Right lung (tissue), 5 donors: ENCODE measurements around the gene CLCNKB. TPM values are rescaled to one million over a fixed set of nuclear protein-coding genes. Genes with fewer than 3 reads are reported as not detected.

Source experiments
- DNase-seq, 2 donors: peaks; one replicate each; pipeline ENCODE4 v3.0.0-alpha.2; 2013
- polyA plus RNA-seq, 5 donors: library from polyadenylated mRNA; unstranded; fragments of 120-200 nt; gene quantifications; one replicate each; pipeline versions ENCODE4 v1.2.1 to v1.2.3, GENCODE V29; 2013; ENCODE audit warnings: inconsistent platforms in 1 of 5, low replicate concordance in 1 of 5; ENCODE audit not compliant: insufficient read length in 5 of 5, insufficient read depth in 1 of 5

Gene CLCNKB
- polyA plus RNA-seq, 5 donors: 4.7 to 6.3 (median 5.7) TPM

DNA sequence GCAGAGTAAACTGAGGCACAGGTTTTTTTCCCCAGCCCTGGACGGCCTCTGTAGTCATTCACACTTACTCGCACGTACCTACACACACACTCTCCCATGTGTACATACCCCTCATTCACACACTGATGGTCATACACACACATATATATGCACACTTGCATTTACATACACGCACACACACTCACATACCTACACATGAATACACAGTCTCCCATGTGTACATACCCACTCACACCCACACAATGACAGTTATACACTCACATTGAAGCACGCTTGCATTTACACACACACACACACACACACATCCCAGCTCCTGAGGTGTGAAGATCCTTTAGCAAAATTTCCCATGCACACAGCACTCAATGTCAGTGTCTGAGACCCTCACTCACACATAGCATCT is 30.6 kb downstream of the CLCNKB start:
- no peak for DNase-seq

DNA sequence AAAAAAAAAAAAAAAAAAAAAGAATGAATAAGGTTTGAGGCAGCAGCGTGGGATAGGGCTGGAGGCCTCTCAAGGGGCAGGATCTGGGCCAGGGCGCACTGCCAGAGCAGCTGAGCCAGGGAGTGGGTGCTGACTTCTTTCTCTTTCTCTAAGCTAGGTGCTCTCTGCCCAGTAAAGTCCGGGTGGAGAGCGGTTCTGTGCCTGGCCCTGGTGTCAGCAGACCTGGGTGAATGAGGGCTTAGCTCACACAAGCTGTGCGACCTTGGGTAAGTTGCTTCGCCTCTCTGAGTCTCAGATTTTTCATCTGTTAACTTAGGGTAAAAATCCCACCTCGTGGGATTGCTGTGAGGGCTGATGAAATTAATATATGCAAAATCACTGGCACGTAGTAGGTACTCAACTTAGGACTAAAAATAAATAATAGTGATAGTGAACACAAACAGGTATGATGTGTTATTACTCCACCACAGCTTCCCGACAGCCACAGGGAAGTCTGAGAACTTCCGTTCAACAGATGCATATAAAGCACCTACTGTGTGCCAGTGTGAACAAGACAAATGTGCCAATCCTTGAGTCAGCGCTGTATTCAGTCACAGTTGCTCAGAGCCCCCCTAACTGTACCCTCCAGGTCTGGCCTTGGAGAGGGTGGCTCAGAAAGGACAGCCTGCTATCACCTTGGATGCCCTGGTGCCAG is 31.9 kb downstream of the CLCNKB start:
- DNase-seq: peak; percentile 38 to 45

DNA sequence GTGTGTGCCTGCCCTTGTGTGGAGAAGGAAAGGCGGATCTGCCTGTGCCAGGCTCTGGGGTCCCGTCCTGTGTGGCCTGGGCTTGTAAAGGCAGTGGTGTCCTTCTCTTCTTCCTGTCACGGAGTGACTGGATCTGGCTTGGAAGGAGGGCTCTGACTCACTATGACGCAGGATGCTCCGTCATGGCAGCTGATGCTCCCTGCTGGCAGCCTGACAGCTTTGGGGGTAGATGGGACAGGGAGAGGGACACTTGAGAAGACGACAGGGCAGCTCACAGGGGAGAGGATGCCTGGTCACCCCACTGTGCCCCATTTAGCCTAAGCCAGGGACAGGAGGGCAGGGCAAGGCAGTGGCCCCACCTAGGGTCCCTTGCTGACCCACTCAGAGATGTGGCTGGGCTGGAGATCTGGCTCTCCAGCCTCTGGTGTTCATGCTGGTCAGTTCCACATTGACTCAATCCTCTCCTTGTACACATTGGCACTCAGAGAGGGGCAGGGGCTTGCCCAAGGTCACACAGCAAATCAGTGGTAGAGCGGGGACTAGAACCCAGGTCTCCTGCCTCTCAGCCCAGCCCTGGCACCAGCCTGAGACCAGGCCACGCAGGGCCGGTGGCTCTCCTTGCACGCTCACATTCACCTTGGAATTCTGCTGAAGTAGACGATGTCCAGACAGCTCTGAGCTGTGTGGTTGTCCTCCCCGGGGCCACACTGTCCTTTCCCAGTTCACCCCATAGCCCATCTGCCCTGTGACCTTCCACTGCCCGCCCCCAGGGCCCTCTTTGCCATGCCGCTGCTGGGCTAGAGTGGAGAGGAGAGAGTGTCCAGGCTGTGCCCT is 32.7 kb downstream of the CLCNKB start:
- DNase-seq: no peak

DNA sequence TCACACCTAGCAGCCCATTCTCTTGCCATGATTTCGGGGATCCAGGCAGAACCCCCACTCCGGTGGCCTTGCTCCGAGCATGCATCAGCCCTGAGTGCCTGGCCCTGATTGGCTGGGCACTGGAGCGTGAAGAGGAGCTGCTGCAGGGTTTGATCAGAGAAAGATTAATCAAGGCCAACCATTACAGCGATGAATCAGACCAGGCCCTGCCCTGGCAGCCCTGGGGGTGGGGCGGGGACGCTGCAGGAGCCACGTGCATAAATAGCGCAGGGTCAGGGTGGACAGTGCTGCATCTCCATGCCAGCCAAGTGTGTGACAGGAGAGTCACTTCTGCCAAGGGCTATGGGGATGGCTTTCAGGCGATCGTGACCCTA is 33.3 kb downstream of the CLCNKB start:
- DNase-seq: no peak

DNA sequence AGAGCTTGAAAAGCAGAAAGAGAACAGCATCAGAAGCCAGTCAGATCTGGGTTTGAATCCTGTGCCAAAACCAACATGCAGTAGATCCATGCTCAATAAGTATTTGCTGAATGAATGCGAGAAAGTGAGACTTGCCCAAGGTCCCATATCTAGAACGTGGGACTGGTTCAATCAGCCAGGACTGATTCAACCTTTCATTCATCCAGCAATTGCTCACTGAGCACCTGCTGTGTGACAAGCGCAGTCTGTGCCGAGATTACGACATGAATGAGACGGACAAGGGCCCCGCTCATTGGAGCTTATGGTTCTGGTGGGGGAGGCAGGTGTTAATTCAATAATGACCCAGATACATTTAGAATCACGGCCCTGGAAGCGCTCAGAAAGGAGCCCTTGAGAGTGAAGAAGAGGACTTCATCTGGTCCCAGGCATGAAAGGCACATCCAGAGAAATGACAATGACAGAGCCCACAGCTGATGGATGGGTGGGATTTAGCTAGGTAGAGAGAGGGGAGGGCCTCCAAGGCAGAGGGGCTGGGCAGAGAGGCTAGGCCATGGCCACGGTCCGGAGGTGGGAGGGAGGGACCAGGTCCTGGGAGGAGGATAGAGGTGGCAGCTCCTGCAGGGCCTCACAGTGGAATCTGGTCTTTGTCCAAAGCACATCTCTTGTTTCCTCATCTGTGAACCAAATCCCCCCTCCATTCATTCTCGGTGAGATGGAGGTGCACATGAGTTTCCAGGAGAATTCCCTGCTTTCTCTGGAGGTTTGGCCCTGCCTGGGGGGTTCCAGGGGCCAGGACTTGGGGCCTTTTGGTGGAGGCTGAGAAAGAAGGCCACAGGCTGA is 34.0 kb downstream of the CLCNKB start:
- DNase-seq: no peak

DNA sequence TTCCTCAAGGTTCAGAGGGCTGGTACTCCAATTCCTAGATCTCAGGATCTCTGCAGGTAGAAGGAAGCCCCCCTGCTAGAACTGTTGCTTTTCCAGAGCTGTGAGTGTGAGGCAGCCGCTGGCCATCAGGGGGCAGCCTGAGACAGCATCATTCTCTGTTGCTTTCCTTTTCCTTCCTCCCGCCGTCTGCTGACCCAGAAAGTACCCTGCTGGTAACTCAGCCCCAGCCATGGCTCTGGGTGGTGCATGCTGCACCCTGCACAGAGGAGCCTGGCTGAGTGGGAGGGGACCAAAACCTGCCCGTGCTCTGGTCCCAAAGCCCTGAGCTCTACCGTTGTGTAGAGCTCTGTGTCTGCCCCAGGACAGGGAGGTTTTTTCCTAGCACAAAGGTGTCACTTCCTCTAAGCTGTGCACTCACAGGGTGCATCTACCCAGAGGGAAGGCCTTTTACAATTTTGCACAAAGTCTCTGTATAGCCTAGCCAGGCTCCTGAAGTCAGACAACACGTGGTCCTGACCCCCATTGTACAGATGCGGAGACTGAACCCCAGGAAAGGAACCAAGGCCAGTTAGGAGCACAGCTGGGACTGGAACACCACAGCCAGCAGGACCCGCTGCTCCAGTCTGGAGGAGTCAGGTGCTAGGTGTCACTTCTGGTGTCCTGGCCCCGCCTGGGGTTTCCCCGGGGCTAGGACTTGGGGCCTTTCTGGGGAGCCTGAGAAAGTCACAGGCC is 35.5 kb downstream of the CLCNKB start:
- peak; percentile 68 to 80 for DNase-seq

DNA sequence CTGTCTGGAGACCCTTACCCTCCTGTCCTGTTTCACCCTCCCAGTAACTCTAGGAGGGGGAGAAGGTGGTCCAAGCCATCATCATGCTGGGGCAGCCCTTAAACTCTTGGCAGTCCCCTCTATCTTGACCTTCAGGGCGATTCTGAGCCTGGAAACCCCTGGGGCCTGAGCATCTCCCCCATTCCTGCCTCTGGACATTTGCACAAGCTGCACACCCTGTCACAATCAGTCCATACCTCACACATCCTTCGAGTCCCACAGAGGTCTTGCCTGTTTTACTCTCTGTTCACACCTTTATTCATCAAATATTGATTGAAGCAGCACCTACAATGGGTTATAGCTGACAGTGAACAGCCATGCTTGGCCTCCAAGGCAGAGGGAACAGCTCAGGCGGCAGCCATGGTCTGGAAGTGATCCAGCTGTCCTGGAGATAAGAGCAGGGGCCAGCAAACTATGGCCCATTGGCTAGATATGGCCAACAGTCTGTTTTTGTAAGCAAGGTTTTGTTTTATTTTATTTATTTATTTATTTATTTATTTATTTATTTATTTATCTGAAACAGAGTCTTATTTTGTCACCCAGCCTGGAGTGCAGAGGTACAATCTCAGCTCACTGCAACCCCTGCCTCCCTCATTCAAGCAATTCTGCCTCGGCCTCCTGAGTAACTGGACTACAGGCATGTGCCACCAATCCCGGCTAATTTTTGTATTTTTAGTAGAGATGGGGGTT is 37.0 kb downstream of the CLCNKB start:
- no peak for DNase-seq

DNA sequence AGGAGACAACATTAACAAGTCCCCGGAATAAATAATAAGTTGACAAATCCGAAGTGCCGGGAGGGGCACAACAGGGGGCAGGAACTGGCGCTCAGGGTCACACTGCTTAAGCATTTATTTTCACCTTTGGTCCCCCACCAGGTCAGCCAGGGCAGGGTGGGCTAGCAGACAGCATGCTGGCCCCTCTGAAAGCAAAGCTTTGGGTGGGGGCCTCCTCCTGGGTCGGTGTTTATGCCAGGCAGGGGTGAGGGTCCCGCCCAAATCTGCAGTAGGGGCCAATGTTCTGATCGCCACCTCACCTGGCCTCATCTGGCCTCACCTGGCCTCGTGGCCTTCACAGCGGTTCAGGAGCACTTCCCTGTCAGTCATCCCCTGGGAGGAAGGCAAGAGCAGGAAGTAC is 38.1 kb downstream of the CLCNKB start:
- DNase-seq: no peak

DNA sequence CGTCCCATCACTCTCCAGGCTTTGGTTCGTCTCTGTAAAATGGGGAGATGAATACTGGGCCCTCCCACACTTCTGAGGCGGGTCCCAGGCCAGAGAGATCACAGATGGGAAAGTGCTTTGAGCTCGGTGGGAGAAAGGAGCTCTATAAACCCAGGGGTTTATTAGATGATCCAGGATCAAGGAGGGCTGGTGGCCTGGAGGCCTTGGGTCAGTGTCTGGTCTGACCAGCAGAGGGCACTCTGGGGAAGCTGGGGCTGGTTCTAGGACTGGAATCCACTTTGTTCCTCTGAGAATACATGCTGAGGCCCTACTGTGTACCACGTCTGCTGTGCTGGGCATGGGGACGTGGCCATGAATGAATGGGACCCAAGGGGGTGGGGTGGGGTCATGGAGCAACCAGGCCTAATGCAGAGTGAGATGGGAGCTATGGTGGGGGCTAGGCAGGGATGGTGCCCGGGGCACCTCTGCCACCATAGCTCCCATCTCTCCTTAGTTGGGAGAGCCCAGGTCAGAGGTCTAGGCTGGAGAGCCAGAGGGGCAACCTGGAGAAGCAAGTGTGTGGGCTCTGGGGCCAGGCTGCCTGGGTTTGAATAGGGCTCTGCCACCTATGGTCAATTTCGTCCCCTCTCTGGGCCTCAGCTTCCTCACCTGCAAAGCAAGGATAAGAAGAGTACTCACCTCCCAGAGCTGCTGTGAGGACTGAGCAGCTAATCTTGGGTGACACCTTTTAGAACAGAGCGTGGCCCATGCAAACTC is 38.9 kb downstream of the CLCNKB start:
- DNase-seq: no peak

DNA sequence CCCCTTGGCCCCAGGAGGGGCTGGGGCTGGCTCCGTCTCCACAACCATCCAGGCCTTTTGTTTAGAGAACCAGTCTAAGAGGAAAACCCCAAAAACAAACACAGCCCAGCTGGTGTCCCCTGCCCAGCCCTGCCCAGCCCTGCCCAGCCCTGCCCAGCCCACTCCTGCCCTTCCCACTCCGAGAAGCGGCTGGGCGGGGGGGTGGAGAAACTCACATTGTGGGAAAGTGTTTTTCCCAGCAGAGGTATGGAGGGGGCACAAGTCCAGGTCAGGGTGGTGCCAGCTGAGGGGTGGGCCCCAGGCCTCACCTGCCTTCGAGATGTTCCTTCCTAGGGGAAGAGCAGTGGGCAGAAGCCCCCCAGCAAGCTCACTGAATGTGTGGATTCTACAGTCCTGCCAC is 39.9 kb downstream of the CLCNKB start:
- no peak for DNase-seq

DNA sequence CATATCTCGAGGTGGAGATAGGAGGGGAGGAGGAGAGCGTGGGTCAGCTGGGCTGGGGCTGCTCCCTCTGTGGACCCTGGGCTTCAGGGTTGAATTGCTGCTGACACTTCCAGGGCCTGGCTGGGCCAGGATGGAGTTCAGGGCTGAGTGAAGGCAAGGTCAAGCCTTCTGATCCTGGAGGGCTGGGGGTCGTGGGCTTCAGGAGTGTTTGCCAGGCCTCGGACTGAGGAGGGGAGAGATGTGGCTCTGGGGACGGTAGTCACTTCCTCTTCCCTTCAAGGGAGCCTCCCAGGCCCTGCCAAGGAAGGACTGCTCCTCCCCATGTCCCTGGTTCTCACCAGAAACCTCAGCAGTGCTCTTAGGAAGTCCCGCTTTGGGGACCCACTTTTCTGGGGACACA is 41.9 kb downstream of the CLCNKB start:
- no peak for DNase-seq

DNA sequence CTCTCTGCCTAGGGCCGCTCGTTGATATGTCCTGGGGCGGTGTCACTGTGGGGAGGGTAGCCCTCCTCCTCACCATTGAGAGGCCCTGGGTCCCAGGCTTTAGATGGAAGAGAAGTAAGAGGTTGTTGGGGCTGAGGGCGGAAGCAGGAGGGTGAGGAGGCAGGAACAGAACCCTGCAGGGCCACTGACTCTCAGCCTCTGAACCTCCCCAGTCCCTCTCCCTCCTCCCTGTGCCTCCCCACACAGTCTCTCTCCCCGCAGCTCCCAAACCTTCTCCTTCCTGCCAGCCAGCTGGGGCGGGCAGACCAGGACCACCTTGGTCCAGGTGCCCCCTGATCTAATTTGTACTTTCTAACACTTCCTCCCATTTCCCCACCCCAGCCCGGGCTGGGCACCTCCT is 44.2 kb downstream of the CLCNKB start:
- no peak for DNase-seq

DNA sequence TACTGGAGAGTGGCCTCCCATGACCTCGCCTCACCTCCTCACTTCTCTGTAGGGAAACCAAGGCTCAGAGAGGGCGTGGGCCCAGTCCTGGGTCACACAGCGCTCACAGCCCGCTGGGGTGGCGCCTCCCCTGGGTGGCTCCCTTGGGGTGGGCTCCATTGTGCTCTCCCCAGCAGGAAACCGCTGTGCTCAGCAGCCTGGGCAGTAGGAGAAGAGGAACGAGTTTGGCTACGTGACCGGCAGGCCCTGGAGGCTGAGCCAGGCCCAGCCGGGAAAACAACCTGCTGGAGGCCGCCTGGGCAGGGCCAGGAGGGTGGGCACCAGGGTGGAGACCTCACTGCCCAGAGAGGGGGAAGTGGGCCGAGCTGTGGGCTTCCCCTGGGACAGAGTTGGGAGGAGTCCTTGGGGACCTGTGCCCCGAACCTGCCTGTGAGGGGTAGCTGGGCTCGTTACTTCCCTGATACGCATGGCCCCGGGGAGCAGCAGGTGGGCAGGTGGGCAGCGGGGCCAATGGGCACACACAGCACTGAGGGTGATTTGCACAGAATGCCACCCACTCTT is 44.8 kb downstream of the CLCNKB start:
- DNase-seq: no peak

DNA sequence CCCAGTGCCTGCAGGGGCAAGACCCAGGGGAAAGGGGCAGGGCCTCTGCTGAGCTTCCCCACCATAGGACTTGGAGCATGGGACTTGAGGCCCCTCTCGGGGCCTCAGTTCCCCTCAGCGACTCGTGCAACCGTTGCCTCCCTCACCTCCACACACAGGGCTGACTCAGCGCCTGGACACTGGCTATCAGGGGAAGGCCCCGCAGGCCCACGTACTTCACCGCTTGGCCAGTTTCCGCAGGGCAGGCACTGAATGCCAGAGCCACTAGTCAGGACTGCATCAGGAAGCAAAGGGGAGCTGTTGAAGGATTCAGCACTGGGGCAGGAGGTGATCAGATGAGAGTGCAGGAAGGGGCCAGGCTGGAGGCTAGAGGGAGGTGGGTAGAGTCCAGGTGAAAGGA is 45.4 kb downstream of the CLCNKB start:
- no peak for DNase-seq

DNA sequence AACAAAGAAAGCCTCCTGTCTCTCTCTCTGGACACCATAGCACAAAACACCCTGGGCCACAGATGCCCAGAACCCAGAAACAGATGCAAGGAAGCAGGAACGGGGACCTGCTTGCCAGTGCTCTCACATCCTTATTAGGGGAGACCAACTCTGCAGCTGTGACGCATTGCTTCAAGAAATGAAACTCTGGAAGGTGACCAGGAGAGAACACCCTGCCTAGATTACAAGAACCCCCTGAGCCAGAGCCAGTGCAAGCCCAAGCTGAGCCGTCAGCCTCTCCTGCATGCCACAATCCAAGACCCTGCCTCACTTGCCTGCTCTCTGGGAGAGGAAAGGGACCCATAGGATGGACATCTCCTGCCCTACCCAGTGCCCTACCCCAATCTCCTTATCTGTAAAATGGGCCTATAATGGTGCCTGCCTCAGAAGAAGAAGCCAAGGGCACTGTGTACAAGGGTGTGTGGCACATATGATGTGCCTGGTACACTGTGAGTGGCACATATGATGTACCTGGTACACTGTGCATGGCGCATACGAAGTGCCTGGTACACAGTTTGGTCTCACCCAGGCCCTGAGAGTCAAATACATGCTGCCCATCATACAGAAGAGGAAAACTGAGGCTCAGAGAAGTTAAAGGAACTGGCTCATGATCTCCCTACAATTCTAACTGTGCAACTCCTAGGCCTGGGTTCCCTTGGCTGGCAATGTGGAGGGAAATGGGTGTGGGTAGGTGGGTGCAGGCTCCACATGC is 46.7 kb downstream of the CLCNKB start:
- DNase-seq: no peak

DNA sequence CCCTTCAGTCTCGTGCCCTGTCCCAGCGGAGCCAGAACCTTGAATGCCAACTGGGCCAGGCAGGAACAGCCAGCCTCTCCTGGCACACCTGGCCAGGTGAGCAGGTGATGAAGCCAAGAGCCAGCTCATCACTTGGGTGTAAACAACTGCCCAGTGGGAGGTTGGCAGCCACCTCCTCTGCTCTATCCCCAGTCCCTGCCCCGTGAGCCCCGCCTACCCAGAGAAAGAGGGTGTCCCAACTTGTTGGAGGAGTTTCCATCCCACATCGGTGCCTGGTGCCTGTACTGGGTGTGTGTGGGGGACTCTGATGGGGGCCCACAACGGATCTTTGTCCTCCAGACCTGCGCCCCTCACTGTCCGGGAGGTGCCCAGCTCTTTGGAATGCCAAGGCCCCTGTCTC is 47.7 kb downstream of the CLCNKB start:
- DNase-seq: no peak

DNA sequence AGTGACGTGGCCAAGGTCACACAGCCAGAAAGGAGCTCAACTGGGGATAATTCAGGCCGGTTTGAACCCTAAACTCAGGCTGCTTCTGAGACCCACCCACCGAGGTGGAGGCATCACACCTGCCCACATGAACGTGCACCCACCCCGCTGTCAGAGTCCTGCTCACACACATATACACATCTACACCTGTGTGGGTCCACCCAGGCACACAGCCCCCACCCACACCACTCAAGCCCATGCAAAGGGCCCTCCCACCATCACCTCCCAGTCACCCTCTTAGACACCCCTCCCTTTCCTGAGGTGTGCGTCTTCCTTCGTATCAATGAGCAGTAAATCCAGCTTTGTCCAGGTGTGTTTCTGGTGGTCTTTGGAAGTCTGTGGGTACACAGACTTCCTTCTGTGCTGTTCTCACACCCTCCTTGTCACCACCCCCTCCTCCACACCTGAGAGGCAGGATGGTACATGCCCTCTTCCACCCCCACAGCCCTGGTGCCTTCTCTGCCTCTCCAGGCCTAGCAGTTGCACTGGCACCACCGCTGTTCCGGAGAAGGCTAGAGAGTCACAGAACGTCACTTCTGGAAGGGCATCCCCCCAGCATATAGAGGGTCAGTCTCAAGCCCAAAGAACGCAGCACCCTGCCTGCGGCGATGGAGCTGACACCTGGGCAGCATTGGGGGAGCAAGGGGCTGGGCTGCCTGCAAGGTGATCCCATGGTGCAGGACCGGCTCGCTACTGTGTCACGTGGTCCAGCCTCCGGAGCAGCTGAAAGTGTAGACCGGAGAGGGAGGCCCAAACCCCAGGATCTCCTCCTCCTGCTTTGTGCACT is 48.7 kb downstream of the CLCNKB start:
- DNase-seq: no peak

DNA sequence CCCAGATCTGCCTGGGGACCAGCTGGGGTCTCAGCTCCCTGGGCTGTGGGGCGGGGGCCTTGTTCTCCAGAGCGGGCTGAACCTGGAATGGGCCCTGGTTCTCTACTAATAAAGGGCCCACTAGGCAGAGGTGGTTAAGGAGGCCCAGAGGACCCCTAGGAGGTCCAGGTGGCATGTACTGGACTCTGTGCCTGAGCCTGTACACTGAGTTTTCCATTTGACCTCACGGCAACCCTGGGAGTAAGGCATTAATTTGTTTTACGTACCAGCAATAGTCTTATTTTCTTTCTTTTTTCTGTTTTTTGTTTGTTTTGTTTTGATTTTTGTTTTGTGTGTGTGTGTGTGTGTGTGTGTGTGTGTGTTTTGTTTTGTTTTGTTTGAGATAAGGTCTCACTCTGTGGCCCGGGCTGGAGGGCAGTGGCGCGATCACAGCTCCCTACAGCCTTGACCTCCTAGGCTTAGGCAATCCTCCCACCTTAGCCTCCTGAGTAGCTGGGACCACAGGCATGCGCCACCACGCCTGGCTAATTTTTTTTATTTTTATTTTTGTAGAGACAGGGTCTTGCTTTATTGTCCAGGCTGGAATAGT is 49.4 kb downstream of the CLCNKB start:
- no peak for DNase-seq
